Posterior cingulate gyrus (tissue), 11 donors: ENCODE measurements around the gene MTCL1.

Source experiments
- DNase-seq, 10 donors: peaks; one replicate each; pipeline versions ENCODE4 v3.0.0 to v3.0.0-alpha.2; 2020 to 2021; ENCODE audit warnings: mixed read lengths in 3 of 10
- intact Hi-C: fragments of 100-400 bp; cut with DNase I; formaldehyde crosslinking; loops from one replicate; pipeline ENCODE4 v1.15.1; 2023

Gene MTCL1

GRCh38 chr18:8803063-8803795 lies 97.9 kb downstream of the MTCL1 start:
- no peak for DNase-seq
- intact Hi-C loops: no loop called here

DNA sequence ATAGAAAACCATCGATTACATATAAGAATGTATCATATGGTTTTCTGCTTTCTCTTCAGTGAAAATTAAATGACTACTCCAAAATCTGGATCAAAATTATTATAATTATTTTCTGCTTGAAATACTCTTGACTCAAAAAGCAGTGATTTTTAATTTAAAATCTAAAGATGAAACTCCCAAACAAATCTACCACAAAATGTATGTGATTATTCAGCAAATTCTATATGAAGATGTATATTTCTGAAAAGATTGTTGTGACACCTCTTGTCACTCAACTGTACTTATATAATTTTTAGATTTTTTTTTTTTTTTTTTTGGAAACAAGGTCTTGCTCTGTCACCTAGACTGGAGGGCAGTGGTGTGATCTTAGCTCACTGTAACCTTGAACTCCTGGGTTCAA lies 98.6 kb downstream of the MTCL1 start:
- intact Hi-C loops: no loop called here
- no peak for DNase-seq

- no peak for DNase-seq
- intact Hi-C loops: no loop called here
Observed at GRCh38 chr18:8805552-8805951, 100.2 kb downstream of the MTCL1 start.

DNA sequence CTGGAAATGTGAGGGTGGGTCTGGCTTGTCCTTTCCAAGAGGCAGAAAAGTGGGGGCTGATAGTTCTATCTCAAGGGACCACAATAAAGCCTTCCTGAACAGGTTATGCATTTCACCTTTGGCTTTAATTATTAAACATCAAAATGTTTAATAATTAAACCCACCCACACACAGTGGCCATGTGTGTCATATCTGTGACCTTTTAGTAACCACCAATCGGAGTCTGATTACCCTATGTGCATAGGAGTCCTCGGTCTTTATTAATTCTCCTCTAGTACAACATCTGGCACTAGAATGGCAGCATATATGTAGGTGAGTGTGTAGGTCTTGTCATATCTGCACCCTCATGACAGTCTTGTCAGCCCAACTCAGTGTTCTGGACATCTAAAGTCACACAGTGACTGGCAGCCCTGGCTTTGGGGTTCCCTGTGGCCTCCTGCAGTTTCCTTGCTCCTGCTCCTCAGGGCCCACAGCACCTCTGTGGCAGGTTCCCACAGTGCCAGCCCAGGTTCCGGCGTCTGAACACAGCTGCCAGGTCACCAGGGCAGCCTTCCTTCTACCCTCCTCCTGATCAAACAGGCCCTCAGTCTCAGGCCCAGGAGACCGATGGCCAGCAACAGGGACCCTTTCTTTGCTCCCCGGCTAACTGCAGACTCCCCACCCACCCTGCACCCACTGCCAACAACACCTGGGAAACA lies 100.9 kb downstream of the MTCL1 start:
- intact Hi-C loops: no loop called here
- DNase-seq: no peak

- intact Hi-C loops: no loop called here
- peak in 4 of 10 donors; percentile 40 to 92 (median 70) for DNase-seq
Observed at GRCh38 chr18:8806798-8807487, 101.6 kb downstream of the MTCL1 start.

- intact Hi-C loops: no loop called here
- DNase-seq: no peak
Observed at GRCh38 chr18:8807488-8807805, 102.1 kb downstream of the MTCL1 start.

DNA sequence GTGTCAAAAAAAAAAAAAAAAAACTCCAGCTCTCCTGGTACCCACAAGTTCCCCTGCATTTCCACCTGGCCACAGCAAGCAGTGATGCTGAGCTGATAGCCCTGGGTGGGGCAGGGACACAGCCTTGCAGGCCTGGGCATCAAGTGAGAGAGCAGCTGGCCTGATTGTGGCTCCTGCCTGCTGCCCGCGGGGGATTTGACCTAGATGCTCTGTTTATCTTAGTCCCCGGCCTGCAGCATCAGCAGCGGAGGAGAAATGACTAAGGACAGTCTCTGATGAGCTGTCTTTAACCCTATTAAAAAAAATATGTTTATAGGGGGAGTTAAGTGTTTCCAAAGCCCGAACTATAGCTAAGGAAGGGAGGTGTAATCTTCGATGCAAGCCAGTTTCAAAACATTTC lies 102.6 kb downstream of the MTCL1 start:
- no peak for DNase-seq
- intact Hi-C loops: no loop called here

DNA sequence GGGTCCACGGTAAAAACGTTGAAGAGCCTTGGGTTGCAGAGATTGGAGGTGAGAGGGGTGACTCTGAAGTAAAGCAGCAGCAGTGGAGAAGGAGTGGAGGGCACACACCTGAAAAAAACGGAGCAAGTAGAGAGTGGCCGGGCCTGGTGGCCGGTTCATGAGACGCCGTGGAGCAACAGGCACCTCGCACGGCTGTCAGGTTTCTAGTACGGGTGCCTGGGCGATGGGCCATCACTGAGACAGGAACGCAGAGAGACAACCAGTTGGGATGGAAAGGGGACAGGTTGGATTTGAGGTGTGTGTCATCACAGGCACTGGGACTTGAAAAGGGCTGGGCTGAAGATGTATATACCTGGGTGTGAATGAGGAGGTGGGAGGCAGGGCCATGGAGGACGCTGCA lies 104.2 kb downstream of the MTCL1 start:
- intact Hi-C loops: no loop called here
- no peak for DNase-seq

DNA sequence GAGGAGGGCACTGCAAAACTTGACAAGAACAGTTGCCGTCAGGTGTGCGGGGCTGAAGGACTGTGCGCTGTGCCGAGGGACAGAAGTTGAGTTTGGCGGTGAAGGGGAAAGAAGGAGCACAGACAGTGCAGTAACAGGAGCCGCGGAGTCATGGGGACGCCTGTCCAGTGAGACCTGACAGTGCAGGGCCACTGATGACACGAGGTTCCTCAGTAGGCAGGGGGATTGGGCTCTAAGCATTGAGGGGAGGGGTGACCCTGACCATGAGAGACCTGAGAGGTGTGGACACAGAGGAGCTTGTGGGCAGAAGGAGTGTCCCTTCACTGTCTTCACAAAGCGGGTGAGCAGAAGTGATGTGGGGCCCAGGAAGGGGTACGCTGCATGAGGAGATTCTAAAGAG lies 104.8 kb downstream of the MTCL1 start:
- intact Hi-C loops: no loop called here
- no peak for DNase-seq

GRCh38 chr18:8811115-8811514 lies 105.8 kb downstream of the MTCL1 start:
- intact Hi-C loops: no loop called here
- DNase-seq: no peak

- DNase-seq: no peak
- intact Hi-C loops: no loop called here
Observed at GRCh38 chr18:8812631-8813030, 107.3 kb downstream of the MTCL1 start.

- no peak for DNase-seq
- intact Hi-C loops: no loop called here
Observed at GRCh38 chr18:8813611-8814010, 108.3 kb downstream of the MTCL1 start.

DNA sequence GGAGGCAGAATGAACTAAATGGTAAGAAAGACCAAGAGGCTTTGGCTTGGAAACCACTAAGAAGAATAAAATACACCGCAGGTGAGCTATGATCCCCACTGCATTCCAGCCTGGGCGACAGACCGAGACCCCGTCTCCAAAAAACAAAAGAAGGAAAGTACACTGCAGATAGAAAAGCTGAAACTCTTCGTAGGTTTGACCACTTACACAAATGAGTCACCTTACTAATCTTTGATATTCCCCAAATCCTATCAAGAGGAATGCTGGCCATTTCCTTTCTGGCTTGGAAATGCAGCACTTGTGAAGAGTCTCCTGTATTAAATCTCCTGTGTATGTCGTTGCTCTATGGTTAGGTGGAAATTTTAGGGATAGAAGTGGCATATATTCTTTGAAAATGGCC lies 108.8 kb downstream of the MTCL1 start:
- intact Hi-C loops: no loop called here
- no peak for DNase-seq

- intact Hi-C loops: no loop called here
- DNase-seq: no peak
Observed at GRCh38 chr18:8816220-8816619, 110.9 kb downstream of the MTCL1 start.

GRCh38 chr18:8816816-8817215 lies 111.5 kb downstream of the MTCL1 start:
- intact Hi-C loops: no loop called here

DNA sequence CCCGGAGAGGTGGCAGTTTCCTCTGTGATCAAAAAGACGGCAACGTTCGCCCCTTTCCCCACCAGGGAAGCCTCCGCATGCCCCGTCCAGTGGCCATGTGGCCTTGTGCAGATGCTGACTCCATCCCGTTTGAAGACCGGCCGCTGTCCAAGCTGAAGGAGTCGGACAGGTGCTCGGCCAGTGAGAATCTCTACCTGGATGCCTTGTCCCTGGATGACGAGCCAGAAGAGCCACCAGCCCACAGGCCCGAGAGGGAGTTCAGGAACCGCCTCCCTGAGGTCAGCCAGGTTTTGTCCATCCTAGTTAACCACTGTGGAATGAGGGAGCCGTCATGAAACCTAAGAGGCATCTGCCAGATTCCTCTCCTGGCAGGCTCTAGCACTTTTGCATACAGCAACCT lies 113.6 kb downstream of the MTCL1 start:
- DNase-seq: no peak
- intact Hi-C loops: no loop called here

More at GRCh38 chr18:8816816-8817215, 111.5 kb downstream of the MTCL1 start:
- DNase-seq: no peak

- intact Hi-C loops: no loop called here
- DNase-seq: no peak
Observed at GRCh38 chr18:8820396-8821082, 115.2 kb downstream of the MTCL1 start.

GRCh38 chr18:8821083-8821465 lies 115.7 kb downstream of the MTCL1 start:
- intact Hi-C loops: no loop called here
- no peak for DNase-seq

DNA sequence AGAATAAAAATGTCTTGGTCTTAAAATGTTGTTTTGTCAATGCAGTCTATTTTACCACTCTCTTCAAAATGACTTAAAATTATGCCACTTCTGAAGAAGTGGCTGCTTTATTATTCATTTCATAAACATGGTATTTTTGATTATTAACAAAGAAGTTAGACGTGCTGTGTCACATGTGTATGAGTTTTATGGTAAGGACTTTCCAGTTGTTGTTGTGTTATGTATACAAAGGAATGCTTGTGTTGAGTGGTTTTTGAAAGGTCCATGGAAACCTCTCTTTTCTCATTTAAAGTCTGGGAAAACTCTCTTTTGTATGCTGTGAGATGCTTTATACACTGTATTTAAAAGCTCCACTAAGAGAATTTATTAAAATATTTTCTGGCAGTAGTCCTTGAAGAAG lies 116.2 kb downstream of the MTCL1 start:
- intact Hi-C loops: no loop called here
- DNase-seq: no peak

- intact Hi-C loops: no loop called here
Observed at GRCh38 chr18:8822643-8823042, 117.3 kb downstream of the MTCL1 start.

DNA sequence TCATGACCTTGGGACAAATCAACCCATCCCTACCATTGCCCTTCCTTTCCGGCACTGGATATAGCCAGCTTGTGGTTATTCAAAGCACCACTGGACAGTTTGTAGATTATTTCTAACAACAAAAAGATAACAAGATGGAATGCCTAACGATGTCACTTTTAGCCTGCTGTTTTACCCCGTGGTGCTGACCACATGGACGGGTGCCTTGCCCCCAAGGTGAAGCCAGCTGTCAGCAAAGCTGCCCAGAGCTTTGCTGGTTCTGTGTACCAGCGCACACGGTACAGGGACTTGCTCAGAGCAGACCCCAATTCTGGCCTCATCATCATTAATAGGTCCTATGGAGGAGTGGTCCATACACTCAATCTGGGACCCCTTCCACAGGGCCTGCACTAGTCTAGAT lies 118.2 kb downstream of the MTCL1 start:
- intact Hi-C loops: no loop called here
- no peak for DNase-seq

More at GRCh38 chr18:8822643-8823042, 117.3 kb downstream of the MTCL1 start:
- no peak for DNase-seq
